Sigmoid colon (tissue), 4 donors: ENCODE data around the gene EPHX1.

Experiments used
- CTCF ChIP-seq, 4 experiments: fragments of 450-650 bp in 3 of 4; fragments of 200-600 bp in 1 of 4; IDR thresholded peaks; one replicate each; pipeline ENCODE4 v1.5.1; 2016 to 2019; ENCODE audit warnings: antibody characterized with exemption in 4 of 4, mild to moderate bottlenecking in 3 of 4, moderate library complexity in 2 of 4
- EP300 ChIP-seq, 4 donors: sonication (generic); formaldehyde crosslinking; IDR thresholded peaks; one replicate each; pipeline ENCODE4 v1.6.1; 2017; ENCODE audit warnings: antibody characterized with exemption in 4 of 4

GRCh38 chr1:225892307-225892706, 82.4 kb downstream of the EPHX1 start:
- TF ChIP-seq CTCF (IDR thresholded peaks at IDR 0.05) (no peak), EP300 (IDR thresholded peaks at IDR 0.05) (no peak)
